Dermis microvascular lymphatic vessel endothelial cell (primary cell): ENCODE measurements around the gene AFF3. TPM values are rescaled to one million over a fixed set of nuclear protein-coding genes. Genes with fewer than 3 reads are reported as not detected.
"Not testable (repeated sequence)": the region's sequence is repeated elsewhere in the genome, so short reads cannot be mapped to it uniquely, and the experiment has no call there.

ENCODE experiments used
- DNase-seq, 2 donors: peaks; one replicate each; pipeline versions ENCODE4 v3.0.0 to v3.0.0-alpha.2; 2010; ENCODE audit warnings: low read depth in 2 of 2
- total RNA-seq: library from RNA; depleted of rRNA; stranded (reverse); fragments of >200 nt; gene quantifications from 2 replicates; pipeline ENCODE4 v1.2.1, GENCODE V29; 2014

AFF3 gene
- total RNA-seq: under 0.01 TPM in 2 replicates

DNA sequence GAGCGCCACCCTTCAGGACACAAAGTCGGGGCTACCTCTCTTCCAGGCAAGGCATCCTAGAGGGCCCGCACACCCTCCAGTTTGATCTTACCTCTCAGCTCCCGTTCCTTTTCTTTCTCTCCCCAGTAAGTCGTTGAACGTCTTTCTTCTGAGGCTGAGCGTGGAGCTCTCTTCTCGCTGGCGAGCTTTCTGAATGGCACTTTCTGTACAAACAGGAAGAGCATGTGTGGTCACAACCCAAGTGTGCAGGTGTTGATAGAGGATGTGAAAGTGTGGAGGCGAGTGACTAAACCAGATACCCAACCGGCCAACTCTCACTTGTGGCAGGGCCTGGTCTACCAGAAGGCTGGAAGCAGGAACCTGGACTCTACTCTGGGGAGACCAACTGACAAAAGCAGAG, at the start of gene AFF3:
AFF3 (minus strand) TSS at position 198 of the 400 bp plus-strand sequence. CDS start 38,136 bp downstream, outside the sequence.
- no peak for DNase-seq

GRCh38 chr2:100189387-100189786, 47.0 kb upstream of the AFF3 start:
- no peak for DNase-seq

GRCh38 chr2:100188326-100188725, 45.9 kb upstream of the AFF3 start:
- no peak for DNase-seq

DNA sequence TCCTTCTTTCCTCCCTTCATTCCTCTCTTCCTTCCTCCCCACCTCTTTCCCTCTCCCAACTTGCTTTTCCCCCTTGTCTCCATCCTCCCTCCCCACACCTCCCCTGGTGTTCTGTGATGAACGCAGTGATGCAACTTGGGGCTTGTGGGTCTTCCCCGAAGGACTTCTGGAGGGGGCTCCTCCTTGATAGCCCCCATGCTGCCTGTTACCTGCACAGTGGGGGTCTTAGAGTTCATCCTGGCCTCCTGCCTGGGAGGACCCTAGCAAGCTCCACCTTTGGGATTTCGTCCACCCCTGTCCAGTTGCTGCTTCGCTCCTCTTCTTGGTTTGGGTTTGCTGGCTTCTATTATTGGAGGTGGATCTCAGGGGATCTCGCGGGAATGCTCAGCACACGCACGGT, 43.7 kb upstream of the AFF3 start:
- no peak for DNase-seq

DNA sequence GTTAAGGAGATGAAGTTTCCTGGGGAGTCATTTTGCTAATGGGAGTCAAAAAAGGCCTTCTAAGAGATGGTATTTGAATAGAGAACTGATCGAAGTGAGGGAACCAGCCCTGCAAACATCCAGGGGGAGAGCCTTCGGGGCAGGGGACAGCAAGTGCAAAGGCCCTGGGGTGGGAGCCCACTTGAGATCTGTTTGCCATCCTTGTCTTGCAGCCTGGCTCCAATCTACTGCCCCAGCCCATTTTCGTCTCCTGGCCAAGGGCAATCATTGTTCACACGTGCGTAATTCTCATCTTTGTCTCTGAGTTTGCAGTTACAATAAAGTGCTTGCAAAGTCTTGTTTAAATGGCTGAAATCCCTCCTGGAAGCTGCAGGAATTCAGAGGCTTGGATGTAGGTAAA, 43.1 kb upstream of the AFF3 start:
- DNase-seq: no peak

- DNase-seq: no peak
These were observed 42.7 kb upstream of the AFF3 start for GRCh38 chr2:100185105-100185504.

- no peak for DNase-seq
These were observed 41.8 kb upstream of the AFF3 start for GRCh38 chr2:100184055-100184737.

DNA sequence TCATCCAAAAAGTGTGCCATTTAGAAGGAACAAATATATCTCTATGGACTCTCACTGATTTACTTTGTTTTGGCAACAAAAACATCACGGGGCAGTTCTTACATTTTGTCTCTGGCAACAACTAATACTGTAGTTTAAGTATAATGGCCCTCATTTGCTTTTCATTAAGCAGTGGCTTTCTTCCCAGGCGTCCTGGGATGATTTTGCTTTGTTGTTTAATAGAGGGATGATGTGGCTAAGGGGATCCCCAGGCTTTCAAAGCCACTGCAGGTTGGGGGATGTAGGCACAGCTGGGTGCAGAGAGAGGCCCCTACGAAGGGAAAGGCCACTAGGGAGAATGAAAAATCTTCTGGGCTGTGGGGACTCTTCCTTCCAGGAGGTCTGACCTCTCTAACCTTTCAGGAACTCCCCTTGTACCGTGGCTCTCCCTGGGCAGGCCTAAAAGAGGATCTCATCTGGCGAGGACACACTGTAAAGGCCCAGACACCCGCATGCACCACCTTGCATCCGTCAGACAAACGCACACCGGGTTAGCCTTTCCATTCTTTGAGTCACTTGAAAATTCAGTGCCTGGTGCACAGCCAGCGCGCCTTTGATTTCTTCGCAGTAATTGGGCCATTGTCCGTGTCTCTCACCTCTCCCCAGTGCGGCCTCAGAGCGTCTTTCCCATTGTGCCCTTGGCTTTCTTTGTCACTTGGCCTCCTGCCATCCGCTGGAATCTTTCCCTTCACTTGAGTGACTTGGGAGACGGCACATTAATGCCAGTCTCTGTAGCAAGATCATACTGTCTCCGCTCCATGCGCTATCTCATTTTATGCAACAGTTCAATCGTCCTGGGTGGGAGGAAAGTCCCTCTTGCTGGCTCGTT, 40.3 kb upstream of the AFF3 start:
- no peak for DNase-seq

DNA sequence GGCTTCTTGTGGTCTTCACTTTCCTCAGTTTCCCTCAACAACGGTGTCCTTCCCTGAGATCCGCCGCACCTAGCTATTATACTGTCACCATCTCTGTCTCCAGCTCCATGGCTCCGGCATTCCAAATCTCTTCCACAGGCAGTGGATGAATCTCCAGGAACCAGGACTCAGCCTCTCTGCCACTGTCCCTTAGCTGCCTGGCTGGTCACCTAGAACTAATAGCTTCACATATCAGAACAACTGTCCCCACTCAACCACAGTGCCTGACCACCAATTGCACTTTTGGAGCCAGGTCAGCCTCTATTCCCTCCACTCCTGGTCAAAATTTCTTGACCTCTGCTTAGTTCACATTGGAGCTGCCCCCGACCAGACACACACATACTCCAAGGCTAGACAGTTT, 38.1 kb upstream of the AFF3 start:
- DNase-seq: no peak

- DNase-seq: no peak
These were observed 37.4 kb upstream of the AFF3 start for GRCh38 chr2:100179806-100180205.

- DNase-seq: no peak
These were observed 36.5 kb upstream of the AFF3 start for GRCh38 chr2:100178864-100179263.

DNA sequence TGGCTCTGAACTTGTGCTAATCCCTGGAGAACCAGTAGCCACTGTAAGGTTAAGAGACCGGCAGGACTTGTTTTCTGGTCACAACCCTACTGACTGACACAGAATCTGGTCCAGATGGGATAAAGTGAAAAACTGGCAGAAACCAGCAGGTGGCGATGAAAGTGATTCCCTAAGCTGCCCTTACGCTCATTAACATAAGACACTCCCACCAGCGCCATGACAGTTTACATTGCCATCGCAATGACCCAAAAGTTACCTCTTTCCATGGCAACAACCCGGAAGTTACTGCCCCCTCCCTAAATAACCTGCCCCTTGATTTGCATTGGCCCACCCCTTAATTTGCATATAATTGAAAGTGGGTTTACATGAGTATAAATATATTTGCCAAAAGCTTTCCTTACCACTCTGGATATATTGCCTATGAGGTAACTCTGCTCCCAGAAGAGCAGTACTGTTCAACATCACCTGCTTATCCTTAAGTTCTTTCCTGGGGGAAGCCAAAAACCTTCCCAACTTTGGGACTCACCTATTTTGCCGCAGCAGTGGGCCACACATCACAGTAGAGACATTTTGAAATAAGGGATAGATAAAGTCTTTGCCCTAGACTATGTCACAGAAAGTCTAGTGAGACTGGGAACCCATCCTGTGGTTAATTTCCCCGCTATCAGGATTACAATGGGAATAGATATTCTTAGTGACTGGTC, 35.8 kb upstream of the AFF3 start:
- peak; percentile 41 to 70 for DNase-seq

GRCh38 chr2:100176925-100177324, 34.5 kb upstream of the AFF3 start:
- DNase-seq: no peak

- no peak for DNase-seq
These were observed 31.6 kb upstream of the AFF3 start for GRCh38 chr2:100174026-100174431.

GRCh38 chr2:100166701-100167100, 24.3 kb upstream of the AFF3 start:
- DNase-seq: no peak

DNA sequence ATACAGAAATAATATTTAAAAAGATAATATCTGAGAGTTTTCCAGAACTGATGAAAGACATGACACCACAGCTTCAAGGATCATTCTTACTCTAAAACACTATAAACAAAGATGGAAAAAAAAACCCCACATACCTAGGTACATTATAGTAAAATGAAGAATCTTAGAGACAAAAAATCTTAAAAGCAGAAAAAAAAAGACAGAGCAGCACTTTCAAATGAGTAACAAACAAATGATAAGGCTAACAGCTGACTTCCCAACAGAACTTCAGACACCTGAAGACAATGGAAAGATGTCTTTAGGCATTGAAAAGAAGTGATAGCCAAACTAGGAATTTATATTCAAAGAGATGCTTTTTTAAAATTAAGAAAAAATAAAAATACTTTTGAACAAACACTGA, 21.2 kb upstream of the AFF3 start:
- DNase-seq: no peak

GRCh38 chr2:100161945-100162620, 19.7 kb upstream of the AFF3 start:
- DNase-seq: no peak

DNA sequence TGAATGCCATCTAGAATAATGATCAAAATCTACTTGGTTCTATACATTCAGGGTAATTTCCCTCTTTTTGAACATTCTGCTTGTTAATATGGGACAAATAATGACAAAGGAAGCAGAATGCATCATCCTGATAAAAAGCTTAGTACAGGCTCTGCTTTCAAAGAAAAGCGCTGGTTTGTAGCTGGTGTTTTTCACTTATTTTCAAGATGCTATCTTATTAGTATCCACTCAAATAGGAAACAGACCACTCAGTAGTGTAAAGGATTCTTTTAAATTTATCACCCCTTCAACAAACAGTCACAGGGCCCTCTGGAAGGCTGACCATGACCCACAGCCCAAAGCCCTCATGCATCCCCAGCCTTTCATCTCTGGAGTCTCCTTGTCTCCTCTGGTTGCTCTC, 18.0 kb upstream of the AFF3 start:
- DNase-seq: no peak

DNA sequence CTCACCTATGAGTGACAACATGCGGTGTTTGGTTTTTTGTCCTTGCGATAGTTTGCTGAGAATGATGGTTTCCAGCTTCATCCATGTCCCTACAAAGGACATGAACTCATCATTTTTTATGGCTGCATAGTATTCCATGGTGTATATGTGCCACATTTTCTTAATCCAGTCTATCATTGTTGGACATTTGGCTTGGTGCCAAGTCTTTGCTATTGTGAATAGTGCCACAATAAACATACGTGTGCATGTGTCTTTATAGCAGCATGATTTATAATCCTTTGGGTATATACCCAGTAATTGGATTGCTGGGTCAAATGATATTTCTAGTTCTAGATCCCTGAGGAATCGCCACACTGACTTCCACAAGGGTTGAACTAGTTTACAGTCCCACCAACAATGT, 9.4 kb upstream of the AFF3 start:
- not testable (repeated sequence) for DNase-seq

DNA sequence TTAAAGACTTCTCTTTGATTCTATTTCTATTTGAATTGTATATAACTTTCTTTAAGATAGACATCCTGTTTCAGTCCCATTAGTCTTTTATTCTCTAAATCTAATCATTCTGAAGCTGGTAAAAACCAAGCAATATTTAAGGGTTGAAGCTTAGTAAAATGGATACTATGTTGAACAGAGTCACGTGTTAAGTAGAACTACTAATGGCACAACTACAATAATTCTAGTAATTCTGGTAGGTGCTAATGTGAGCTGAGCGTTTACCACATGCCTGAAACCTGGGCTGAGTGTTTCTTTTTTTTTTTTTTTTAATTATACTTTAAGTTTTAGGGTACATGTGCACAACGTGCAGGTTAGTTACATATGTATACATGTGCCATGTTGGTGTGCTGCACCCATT, 8.9 kb upstream of the AFF3 start:
- no peak for DNase-seq

GRCh38 chr2:100148883-100149282, 6.5 kb upstream of the AFF3 start:
- DNase-seq: no peak

DNA sequence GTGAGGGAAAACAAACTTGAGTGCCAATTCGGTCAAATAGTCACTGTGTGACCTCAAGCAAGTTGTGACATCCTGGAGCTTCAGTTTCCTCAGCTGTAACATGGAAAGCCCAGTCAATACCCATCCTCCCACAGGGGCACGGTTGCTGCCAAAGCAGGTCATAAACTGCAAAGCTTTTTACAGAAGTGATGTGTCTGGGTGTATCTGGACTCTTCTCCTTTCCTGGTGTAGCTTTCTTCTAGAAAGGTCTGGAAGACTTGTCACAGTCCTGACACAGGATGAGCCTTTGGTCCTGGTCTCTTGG, 4.2 kb upstream of the AFF3 start:
- no peak for DNase-seq
